Right lung (tissue), 5 donors: Measurements from ENCODE around the gene NRTN. TPM values are rescaled to one million over a fixed set of nuclear protein-coding genes. Genes with fewer than 3 reads are reported as not detected.
A peak's percentile ranks its signal among the peaks of the same experiment; 100 is the strongest.

Experiments
- DNase-seq, 2 donors: peaks; one replicate each; pipeline ENCODE4 v3.0.0-alpha.2; 2013
- polyA plus RNA-seq, 5 donors: library from polyadenylated mRNA; unstranded; fragments of 120-200 nt; gene quantifications; one replicate each; pipeline versions ENCODE4 v1.2.1 to v1.2.3, GENCODE V29; 2013; ENCODE audit warnings: inconsistent platforms in 1 of 5, low replicate concordance in 1 of 5; ENCODE audit not compliant: insufficient read length in 5 of 5, insufficient read depth in 1 of 5

NRTN gene
- polyA plus RNA-seq, 5 donors = 1.1 to 2.0 (median 1.7) TPM

- no peak for DNase-seq
Measured at GRCh38 chr19:5789886-5790558, 14.8 kb upstream of the NRTN start.

- peak; percentile 95 for DNase-seq
Measured at GRCh38 chr19:5790559-5791520, 14.0 kb upstream of the NRTN start, which contains the start of gene DUS3L. TSS of gene DUS3L (minus strand) at chr19:5791163. CDS start at chr19:5791141, 22 bp downstream.

- no peak for DNase-seq
Measured at GRCh38 chr19:5792224-5792623, 12.6 kb upstream of the NRTN start.

- DNase-seq = no peak
Measured at GRCh38 chr19:5793188-5793587, 11.7 kb upstream of the NRTN start.

- no peak for DNase-seq
Measured at GRCh38 chr19:5795382-5795919, 9.4 kb upstream of the NRTN start.

- DNase-seq = no peak
Measured at GRCh38 chr19:5798244-5798643, 6.6 kb upstream of the NRTN start.

- no peak for DNase-seq
Measured at GRCh38 chr19:5799247-5800241, 5.3 kb upstream of the NRTN start.

GRCh38 chr19:5800361-5801270 is 4.3 kb upstream of the NRTN start:
- DNase-seq = no peak

- DNase-seq = no peak
Measured at GRCh38 chr19:5801796-5802619, 2.9 kb upstream of the NRTN start.

- no peak for DNase-seq
Measured at GRCh38 chr19:5803441-5803751, 1.5 kb upstream of the NRTN start.

GRCh38 chr19:5803752-5804515 is 933 bp upstream of the NRTN start:
- peak; percentile 83 to 86 for DNase-seq

GRCh38 chr19:5805462-5806132 is 730 bp downstream of the NRTN start:
- DNase-seq = no peak

GRCh38 chr19:5806133-5806489 is 1.2 kb downstream of the NRTN start:
- no peak for DNase-seq

- no peak for DNase-seq
Measured at GRCh38 chr19:5806905-5807304, 2.0 kb downstream of the NRTN start.

- DNase-seq = no peak
Measured at GRCh38 chr19:5808120-5808816, 3.4 kb downstream of the NRTN start.

- no peak for DNase-seq
Measured at GRCh38 chr19:5809053-5809452, 4.2 kb downstream of the NRTN start.

- no peak for DNase-seq
Measured at GRCh38 chr19:5809469-5809868, 4.6 kb downstream of the NRTN start.

GRCh38 chr19:5811117-5811516 is 6.2 kb downstream of the NRTN start:
- DNase-seq = no peak
